Endodermal cell (in vitro differentiated cells): ENCODE data around the gene MYBPC1. TPM values are rescaled to one million over a fixed set of nuclear protein-coding genes. Genes with fewer than 3 reads are reported as not detected.

Experiments
- DNase-seq: peaks from one replicate; pipeline ENCODE4 v3.0.0-alpha.2; 2017
- H3K27ac ChIP-seq: 2 replicates; pipeline ENCODE4 v1.5.1; 2013; ENCODE audit warnings: mild to moderate bottlenecking, low read depth, low read length, moderate library complexity
- H3K27me3 ChIP-seq: 2 replicates; pipeline ENCODE4 v1.6.1; 2013; ENCODE audit warnings: mild to moderate bottlenecking, low read length, moderate library complexity; ENCODE audit not compliant: insufficient read depth, control insufficient read depth, poor library complexity, severe bottlenecking
- H3K36me3 ChIP-seq: 2 replicates; pipeline ENCODE4 v1.7.0; 2013; ENCODE audit warnings: mild to moderate bottlenecking, low read length, moderate library complexity; ENCODE audit not compliant: control insufficient read depth, insufficient read depth
- H3K4me1 ChIP-seq: one replicate; pipeline ENCODE4 v1.7.0; 2013; ENCODE audit warnings: low read length; ENCODE audit not compliant: control insufficient read depth, insufficient read depth
- H3K4me3 ChIP-seq: 2 replicates; pipeline ENCODE4 v1.5.1; 2013; ENCODE audit warnings: mild to moderate bottlenecking, low read length, moderate library complexity
- H3K9ac ChIP-seq: 2 replicates; pipeline ENCODE4 v1.6.1; 2013; ENCODE audit warnings: mild to moderate bottlenecking, low read length, moderate library complexity; ENCODE audit not compliant: poor library complexity, severe bottlenecking; ENCODE audit errors: extremely low read depth
- H3K9me3 ChIP-seq: 2 replicates; pipeline ENCODE4 v1.6.1; 2013; ENCODE audit warnings: mild to moderate bottlenecking, low read length, moderate library complexity; ENCODE audit not compliant: control insufficient read depth
- H3K27ac Mint-ChIP-seq: 2 replicates; pipeline ENCODE4 v1.8.0; 2020; ENCODE audit warnings: mixed read lengths
- H3K27me3 Mint-ChIP-seq: 2 replicates; pipeline ENCODE4 v1.8.0; 2021; ENCODE audit warnings: mild to moderate bottlenecking, mixed read lengths; ENCODE audit not compliant: insufficient read depth
- H3K36me3 Mint-ChIP-seq: 2 replicates; pipeline ENCODE4 v1.8.0; 2020; ENCODE audit warnings: low read depth, mixed read lengths
- H3K4me1 Mint-ChIP-seq: 2 replicates; pipeline ENCODE4 v1.8.0; 2020; ENCODE audit warnings: mixed read lengths
- H3K4me3 Mint-ChIP-seq: 2 replicates; pipeline ENCODE4 v1.8.0; 2020; ENCODE audit warnings: mild to moderate bottlenecking, moderate library complexity, mixed read lengths
- H3K9me3 Mint-ChIP-seq: 2 replicates; pipeline ENCODE4 v1.8.0; 2020; ENCODE audit warnings: mild to moderate bottlenecking, mixed read lengths
- WGBS, 2 experiments: methylation state at CpG; one replicate each; pipeline versions ENCODE4 v1.1.5 to v1.1.7; 2013; ENCODE audit warnings: missing lambda C conversion rate in 2 of 2, mixed read lengths in 1 of 2; ENCODE audit not compliant: insufficient coverage in 1 of 2, insufficient read length in 1 of 2; 5-methylcytosine and 5-hydroxymethylcytosine counted together
- total RNA-seq, 2 donors: library from RNA; stranded (reverse); fragmentation: NEBNext Ultra II Directional in 1 of 2; extraction: Animal tissue kit (Norgen Biotek cat#: 25700) in 1 of 2; gene quantifications; 2 replicates in 1 of 2; 3 replicates in 1 of 2; pipeline ENCODE4 v1.2.1, GENCODE V29; 2021
- TF ChIP-seq, protein P1 (sequence below): fragments of 200-600 bp; sonication (generic); conservative IDR thresholded peaks from 2 replicates; pipeline ENCODE4 v1.5.0; 2021; ENCODE audit warnings: antibody characterized with exemption, mild to moderate bottlenecking

MYBPC1 gene
- total RNA-seq, 2 donors from 2014 or later: not detected

DNA sequence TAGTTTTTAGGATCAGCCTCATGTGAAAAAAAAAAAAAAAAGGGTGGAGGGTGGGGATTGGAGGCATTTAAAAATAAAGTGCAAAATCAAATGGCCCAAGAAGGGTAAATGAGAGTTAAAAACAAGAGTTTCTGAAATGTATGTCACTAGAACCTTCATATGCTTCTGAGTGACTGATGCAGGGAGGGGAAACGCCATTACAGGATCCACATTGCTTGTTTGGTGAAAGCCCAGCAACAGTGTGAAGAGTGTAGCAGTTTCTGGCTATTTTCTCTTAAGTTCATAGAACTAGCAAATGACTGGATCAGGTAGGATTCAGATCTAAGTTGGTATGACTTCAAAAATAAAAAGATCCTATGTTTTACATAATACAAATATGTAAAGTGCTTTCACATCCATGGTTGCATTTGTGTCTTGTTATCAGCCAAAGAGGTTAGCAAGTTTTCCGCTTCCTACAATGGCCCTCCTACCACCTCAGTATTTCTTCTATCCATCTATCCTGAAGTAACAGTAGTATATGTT lies 105.6 kb downstream of the MYBPC1 start:
- Histone ChIP-seq H3K9ac (no peak overlapping the region), H3K4me3 (no peak overlapping the region), H3K27ac (no peak overlapping the region), H3K27me3 (peaks cover 16% of the 10 kb centered on the region), H3K4me1 (peaks cover 6% of the 10 kb centered on the region), H3K36me3 (no peaks in the 10 kb centered on the region), H3K9me3 (no peaks in the 10 kb centered on the region)
- Mint-ChIP-seq H3K36me3 (no peaks in the 10 kb centered on the region), H3K27ac (no peak overlapping the region), H3K9me3 (no peaks in the 10 kb centered on the region), H3K4me3 (no peak overlapping the region), H3K27me3 (peaks cover 22% of the 10 kb centered on the region), H3K4me1 (peaks cover 13% of the 10 kb centered on the region)
- no peak for DNase-seq
- TF ChIP-seq, protein P1, sequence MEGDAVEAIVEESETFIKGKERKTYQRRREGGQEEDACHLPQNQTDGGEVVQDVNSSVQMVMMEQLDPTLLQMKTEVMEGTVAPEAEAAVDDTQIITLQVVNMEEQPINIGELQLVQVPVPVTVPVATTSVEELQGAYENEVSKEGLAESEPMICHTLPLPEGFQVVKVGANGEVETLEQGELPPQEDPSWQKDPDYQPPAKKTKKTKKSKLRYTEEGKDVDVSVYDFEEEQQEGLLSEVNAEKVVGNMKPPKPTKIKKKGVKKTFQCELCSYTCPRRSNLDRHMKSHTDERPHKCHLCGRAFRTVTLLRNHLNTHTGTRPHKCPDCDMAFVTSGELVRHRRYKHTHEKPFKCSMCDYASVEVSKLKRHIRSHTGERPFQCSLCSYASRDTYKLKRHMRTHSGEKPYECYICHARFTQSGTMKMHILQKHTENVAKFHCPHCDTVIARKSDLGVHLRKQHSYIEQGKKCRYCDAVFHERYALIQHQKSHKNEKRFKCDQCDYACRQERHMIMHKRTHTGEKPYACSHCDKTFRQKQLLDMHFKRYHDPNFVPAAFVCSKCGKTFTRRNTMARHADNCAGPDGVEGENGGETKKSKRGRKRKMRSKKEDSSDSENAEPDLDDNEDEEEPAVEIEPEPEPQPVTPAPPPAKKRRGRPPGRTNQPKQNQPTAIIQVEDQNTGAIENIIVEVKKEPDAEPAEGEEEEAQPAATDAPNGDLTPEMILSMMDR: no peak
- 71 to 94% methylated on average over 1 to 2 of the region's 2 CpGs for WGBS, 2 experiments

DNA sequence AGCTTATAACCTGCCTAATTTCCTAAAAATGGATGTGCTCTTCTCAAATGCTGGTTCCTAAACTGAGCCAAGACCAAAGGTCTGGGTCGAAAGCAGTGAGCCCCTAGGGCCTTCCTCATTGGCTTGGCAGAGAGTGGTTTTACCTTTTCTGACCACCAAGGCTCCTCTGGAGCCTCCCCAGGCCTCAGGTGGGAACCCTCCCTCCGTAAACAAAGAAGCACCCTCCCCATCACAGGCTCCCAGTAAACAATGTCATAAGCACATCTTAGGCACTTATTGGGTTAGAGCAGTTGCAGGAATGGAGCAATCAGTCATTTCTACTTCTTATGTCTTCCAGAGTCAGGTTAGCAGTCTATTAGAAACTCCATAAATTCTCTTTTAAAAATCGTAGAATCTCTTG lies 108.7 kb downstream of the MYBPC1 start:
- Histone ChIP-seq H3K36me3 (no peaks in the 10 kb centered on the region), H3K27me3 (no peaks in the 10 kb centered on the region), H3K4me1 (no peaks in the 10 kb centered on the region), H3K4me3 (no peak overlapping the region), H3K27ac (no peak overlapping the region), H3K9me3 (no peaks in the 10 kb centered on the region), H3K9ac (no peak overlapping the region)
- TF ChIP-seq, protein P1: no peak
- Mint-ChIP-seq H3K9me3 (no peaks in the 10 kb centered on the region), H3K27ac (no peak overlapping the region), H3K4me3 (no peak overlapping the region), H3K27me3 (no peaks in the 10 kb centered on the region), H3K4me1 (peaks cover 16% of the 10 kb centered on the region), H3K36me3 (no peaks in the 10 kb centered on the region)
- 86 to 100% methylated on average over 1 to 3 of the region's 3 CpGs for WGBS, 2 experiments
- peak; percentile 58 for DNase-seq

DNA sequence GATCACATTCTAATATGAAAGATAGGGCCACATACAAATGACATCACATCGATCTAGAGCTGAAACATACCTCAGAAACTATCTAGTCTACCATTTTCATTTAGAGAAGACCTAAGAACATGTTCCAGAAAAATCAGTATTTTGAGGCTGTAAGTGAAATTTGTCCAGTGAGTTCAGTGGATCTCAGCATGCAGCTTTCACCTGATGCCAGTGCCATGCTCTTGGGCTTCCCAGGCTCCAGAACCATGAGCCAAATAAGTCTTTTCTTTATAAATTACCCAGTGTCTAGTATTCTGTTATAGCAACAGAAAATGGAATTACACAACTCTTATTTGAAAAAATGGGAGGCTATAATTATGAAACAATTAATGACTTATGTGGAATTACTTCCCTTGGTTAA lies 111.6 kb downstream of the MYBPC1 start:
- WGBS, 2 experiments: 94% methylated on average over 1 of the region's 1 CpG; no CpG with 5 or more reads in 1 of the 2 experiments

More for the DNA sequence above, 111.6 kb downstream of the MYBPC1 start:
- H3K27ac ChIP-seq: no peak overlapping the region
- Mint-ChIP-seq H3K4me1 (peaks cover 18% of the 10 kb centered on the region), H3K27me3 (no peaks in the 10 kb centered on the region), H3K36me3 (no peaks in the 10 kb centered on the region), H3K9me3 (no peaks in the 10 kb centered on the region), H3K4me3 (no peak overlapping the region), H3K27ac (no peak overlapping the region)
- no peaks in the 10 kb centered on the region for H3K4me1 ChIP-seq
- H3K9me3 ChIP-seq: no peaks in the 10 kb centered on the region
- TF ChIP-seq, protein P1: no peak
- no peak for DNase-seq
- H3K4me3 ChIP-seq: no peak overlapping the region
- no peaks in the 10 kb centered on the region for H3K36me3 ChIP-seq
- no peaks in the 10 kb centered on the region for H3K27me3 ChIP-seq
- H3K9ac ChIP-seq: no peak overlapping the region
